Measurements from ENCODE around the gene C4A. TPM values are rescaled to one million over a fixed set of nuclear protein-coding genes. Genes with fewer than 3 reads are reported as not detected.
"Not testable (repeated sequence)": the region's sequence is repeated elsewhere in the genome, so short reads cannot be mapped to it uniquely, and the experiment has no call there.

C4A gene
- total RNA-seq, 2 experiments from 2014 or later, result 4.2 TPM

DNA sequence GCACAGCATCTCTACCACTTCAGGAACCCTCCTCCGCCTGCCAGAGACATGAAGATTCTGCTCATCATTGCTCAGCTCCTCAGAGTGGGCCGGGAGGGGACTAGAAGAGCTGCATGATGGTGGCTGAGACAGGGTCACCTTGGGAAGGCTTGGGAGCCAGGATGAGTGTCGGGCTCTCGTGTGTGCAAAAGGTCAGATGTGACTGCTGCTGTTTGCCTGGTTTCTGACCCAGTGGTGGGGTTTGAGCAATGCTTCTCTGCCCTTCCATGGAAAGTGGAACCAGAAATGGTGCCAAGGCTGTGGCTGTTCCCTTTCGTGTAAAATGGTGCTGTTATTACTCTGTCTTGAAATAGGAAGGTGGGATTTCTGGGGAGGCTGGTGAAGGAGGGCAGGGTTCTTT, 859 bp upstream of the C4A start:
- H3K9me3 ChIP-seq (ENCODE audit: control insufficient read depth in 1 of 2, insufficient read depth in 1 of 2, low read length in 2 of 2); H3K4me3 ChIP-seq (ENCODE audit: low read length); intact Hi-C loops (cut with DNase I, micrococcal nuclease); H3K9me3 Mint-ChIP-seq; H3K27ac Mint-ChIP-seq; H3K27ac ChIP-seq (ENCODE audit: low read depth in 1 of 2, low read length in 2 of 2); CTCF ChIA-PET; ATAC-seq (ENCODE audit: poor library complexity); DNase-seq; H3K36me3 Mint-ChIP-seq (ENCODE audit: low read depth); H3K36me3 ChIP-seq (ENCODE audit: insufficient read depth, low read length); H3K27me3 ChIP-seq (ENCODE audit: control insufficient read depth in 1 of 2, insufficient read depth in 2 of 2, low read length in 2 of 2); H3K4me3 Mint-ChIP-seq; H3K27me3 Mint-ChIP-seq; POLR2A ChIA-PET: not testable (repeated sequence)
- peaks cover 15% of the 10 kb centered on the region for H3K4me1 ChIP-seq (ENCODE audit: insufficient read depth, low read length)
- H3K4me1 Mint-ChIP-seq (ENCODE audit: low read depth), result peaks cover 17% of the 10 kb centered on the region

DNA sequence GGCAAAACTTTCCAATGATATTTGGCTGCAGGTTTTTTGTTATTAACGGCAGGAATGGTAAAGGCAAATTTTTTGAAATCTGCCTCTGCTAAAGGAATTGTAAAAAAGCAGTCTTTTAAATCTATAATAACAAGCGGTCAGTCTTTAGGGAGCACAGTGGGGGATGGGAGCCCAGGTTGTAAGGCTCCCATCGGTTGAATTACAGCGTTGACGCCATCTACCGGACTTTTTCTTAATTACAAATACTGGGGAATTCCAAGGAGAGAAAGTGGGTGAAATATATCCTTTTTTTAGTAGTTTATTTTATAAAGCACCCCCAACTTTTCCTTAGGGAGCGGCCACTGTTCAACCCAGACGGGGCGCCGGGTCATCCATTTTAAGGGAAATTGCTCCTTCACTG, 7.5 kb downstream of the C4A start:
- H3K36me3 ChIP-seq (ENCODE audit: insufficient read depth, low read length); POLR2A ChIA-PET; DNase-seq; H3K4me1 Mint-ChIP-seq (ENCODE audit: low read depth); H3K27me3 Mint-ChIP-seq; CTCF ChIA-PET; intact Hi-C loops (cut with DNase I, micrococcal nuclease); H3K4me3 ChIP-seq (ENCODE audit: low read length); H3K27ac ChIP-seq (ENCODE audit: low read depth in 1 of 2, low read length in 2 of 2); H3K9me3 ChIP-seq (ENCODE audit: control insufficient read depth in 1 of 2, insufficient read depth in 1 of 2, low read length in 2 of 2); H3K4me1 ChIP-seq (ENCODE audit: insufficient read depth, low read length); ATAC-seq (ENCODE audit: poor library complexity); H3K36me3 Mint-ChIP-seq (ENCODE audit: low read depth); H3K9me3 Mint-ChIP-seq; H3K27ac Mint-ChIP-seq; H3K27me3 ChIP-seq (ENCODE audit: control insufficient read depth in 1 of 2, insufficient read depth in 2 of 2, low read length in 2 of 2); H3K4me3 Mint-ChIP-seq: not testable (repeated sequence)

DNA sequence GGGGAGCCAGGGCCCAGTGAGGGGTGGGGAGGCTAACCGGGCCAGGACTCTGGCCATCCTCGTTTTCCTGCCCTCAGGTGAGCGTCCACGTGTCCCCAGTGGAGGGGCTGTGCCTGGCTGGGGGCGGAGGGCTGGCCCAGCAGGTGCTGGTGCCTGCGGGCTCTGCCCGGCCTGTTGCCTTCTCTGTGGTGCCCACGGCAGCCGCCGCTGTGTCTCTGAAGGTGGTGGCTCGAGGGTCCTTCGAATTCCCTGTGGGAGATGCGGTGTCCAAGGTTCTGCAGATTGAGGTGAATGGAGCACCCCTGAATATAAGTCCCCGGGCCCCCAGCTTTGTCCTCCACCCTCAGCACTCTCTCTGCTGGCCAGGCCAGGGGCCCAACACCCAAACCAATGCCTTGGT, 12.6 kb downstream of the C4A start:
- H3K27ac ChIP-seq (ENCODE audit: low read depth in 1 of 2, low read length in 2 of 2); H3K4me3 ChIP-seq (ENCODE audit: low read length); POLR2A ChIA-PET; H3K4me3 Mint-ChIP-seq; H3K27ac Mint-ChIP-seq; H3K9me3 Mint-ChIP-seq; ATAC-seq (ENCODE audit: poor library complexity); DNase-seq; CTCF ChIA-PET; H3K36me3 Mint-ChIP-seq (ENCODE audit: low read depth); H3K9me3 ChIP-seq (ENCODE audit: control insufficient read depth in 1 of 2, insufficient read depth in 1 of 2, low read length in 2 of 2); H3K4me1 ChIP-seq (ENCODE audit: insufficient read depth, low read length); H3K4me1 Mint-ChIP-seq (ENCODE audit: low read depth); intact Hi-C loops (cut with DNase I, micrococcal nuclease); H3K27me3 Mint-ChIP-seq; H3K27me3 ChIP-seq (ENCODE audit: control insufficient read depth in 1 of 2, insufficient read depth in 2 of 2, low read length in 2 of 2); H3K36me3 ChIP-seq (ENCODE audit: insufficient read depth, low read length): not testable (repeated sequence)

DNA sequence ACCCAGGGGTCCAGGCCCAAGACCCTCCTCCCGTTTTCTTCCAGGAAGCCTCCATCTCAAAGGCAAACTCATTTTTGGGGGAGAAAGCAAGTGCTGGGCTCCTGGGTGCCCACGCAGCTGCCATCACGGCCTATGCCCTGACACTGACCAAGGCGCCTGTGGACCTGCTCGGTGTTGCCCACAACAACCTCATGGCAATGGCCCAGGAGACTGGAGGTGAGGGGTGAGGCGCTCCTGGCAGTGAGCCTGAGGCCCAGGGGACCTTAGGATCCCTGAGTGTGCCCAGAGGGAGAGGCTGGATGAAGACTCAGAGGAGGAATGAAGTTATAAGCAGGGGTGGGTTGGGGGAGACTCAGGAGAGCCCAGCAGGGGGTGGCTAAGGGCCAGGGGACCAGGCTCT, 14.5 kb downstream of the C4A start:
- H3K27ac ChIP-seq (ENCODE audit: low read depth in 1 of 2, low read length in 2 of 2); H3K9me3 ChIP-seq (ENCODE audit: control insufficient read depth in 1 of 2, insufficient read depth in 1 of 2, low read length in 2 of 2); H3K27me3 ChIP-seq (ENCODE audit: control insufficient read depth in 1 of 2, insufficient read depth in 2 of 2, low read length in 2 of 2); H3K4me1 Mint-ChIP-seq (ENCODE audit: low read depth); H3K27ac Mint-ChIP-seq; ATAC-seq (ENCODE audit: poor library complexity); H3K36me3 Mint-ChIP-seq (ENCODE audit: low read depth); H3K4me3 Mint-ChIP-seq; H3K4me1 ChIP-seq (ENCODE audit: insufficient read depth, low read length); DNase-seq; H3K9me3 Mint-ChIP-seq; H3K27me3 Mint-ChIP-seq; H3K4me3 ChIP-seq (ENCODE audit: low read length); POLR2A ChIA-PET; H3K36me3 ChIP-seq (ENCODE audit: insufficient read depth, low read length); CTCF ChIA-PET; intact Hi-C loops (cut with DNase I, micrococcal nuclease): not testable (repeated sequence)

DNA sequence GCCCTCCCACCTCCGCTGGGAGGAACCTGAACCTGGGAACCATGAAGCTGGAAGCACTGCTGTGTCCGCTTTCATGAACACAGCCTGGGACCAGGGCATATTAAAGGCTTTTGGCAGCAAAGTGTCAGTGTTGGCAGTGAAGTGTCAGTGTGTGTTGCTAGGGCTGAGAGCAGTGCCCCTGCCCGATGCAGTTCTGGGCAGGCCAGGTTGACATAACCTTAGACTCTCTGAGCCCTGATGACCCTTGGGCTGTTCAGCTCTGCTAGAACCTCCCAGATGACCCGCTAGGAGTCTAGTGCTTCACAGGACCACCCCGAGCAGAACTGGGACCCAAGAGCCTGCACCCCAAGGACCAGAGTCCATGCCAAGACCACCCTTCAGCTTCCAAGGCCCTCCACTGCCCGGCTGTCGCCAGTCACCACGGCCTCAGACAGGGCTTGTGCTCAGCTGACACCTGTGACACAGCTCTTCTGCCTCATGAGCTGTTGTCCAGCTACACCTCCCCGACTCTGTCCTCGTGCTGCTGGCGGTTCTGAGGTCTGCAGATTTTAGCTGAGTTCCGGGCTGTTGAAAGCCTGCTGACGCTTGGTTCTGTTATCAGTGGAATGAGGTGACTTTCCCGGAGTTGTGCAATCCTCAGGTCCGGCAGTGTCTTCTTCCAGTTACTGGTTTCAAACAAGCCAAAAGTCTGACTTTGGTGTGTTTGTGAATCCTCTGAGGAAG, 20.9 kb downstream of the C4A start:
- intact Hi-C loops (cut with DNase I, micrococcal nuclease); H3K36me3 Mint-ChIP-seq (ENCODE audit: low read depth); CTCF ChIA-PET: not testable (repeated sequence)

DNA sequence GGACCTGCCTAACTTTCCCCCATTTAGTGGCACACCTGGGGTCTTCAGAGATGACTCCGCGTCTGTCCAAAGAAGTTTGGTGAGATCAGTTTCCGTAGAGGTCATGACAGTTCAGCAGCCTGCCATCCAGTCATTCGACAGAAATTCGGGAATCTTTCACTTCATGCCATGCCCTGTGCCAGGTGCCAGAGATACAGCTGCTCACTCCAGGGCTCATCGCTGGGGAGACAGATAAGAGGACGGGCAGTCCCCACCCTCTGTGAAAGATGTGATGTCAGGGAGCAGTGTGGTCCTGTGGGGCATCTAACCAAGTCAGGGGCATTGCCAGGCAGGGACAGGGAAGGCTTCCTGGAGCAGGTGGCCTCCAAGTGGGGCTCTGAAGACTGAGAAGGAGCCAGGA, 21.4 kb downstream of the C4A start:
- H3K9me3 Mint-ChIP-seq; POLR2A ChIA-PET; H3K27me3 Mint-ChIP-seq; intact Hi-C loops (cut with DNase I, micrococcal nuclease); H3K9me3 ChIP-seq (ENCODE audit: control insufficient read depth in 1 of 2, insufficient read depth in 1 of 2, low read length in 2 of 2); CTCF ChIA-PET; H3K36me3 ChIP-seq (ENCODE audit: insufficient read depth, low read length); ATAC-seq (ENCODE audit: poor library complexity); H3K27ac Mint-ChIP-seq; H3K4me1 Mint-ChIP-seq (ENCODE audit: low read depth); H3K4me3 ChIP-seq (ENCODE audit: low read length); H3K36me3 Mint-ChIP-seq (ENCODE audit: low read depth); H3K4me3 Mint-ChIP-seq; H3K27ac ChIP-seq (ENCODE audit: low read depth in 1 of 2, low read length in 2 of 2); H3K4me1 ChIP-seq (ENCODE audit: insufficient read depth, low read length); H3K27me3 ChIP-seq (ENCODE audit: control insufficient read depth in 1 of 2, insufficient read depth in 2 of 2, low read length in 2 of 2); DNase-seq: not testable (repeated sequence)

More for the DNA sequence above, 20.9 kb downstream of the C4A start:
- H3K4me3 Mint-ChIP-seq; H3K9me3 Mint-ChIP-seq; H3K27ac ChIP-seq (ENCODE audit: low read depth in 1 of 2, low read length in 2 of 2); H3K27ac Mint-ChIP-seq; POLR2A ChIA-PET; H3K36me3 ChIP-seq (ENCODE audit: insufficient read depth, low read length); ATAC-seq (ENCODE audit: poor library complexity); H3K4me1 Mint-ChIP-seq (ENCODE audit: low read depth); H3K27me3 ChIP-seq (ENCODE audit: control insufficient read depth in 1 of 2, insufficient read depth in 2 of 2, low read length in 2 of 2); H3K4me1 ChIP-seq (ENCODE audit: insufficient read depth, low read length); H3K9me3 ChIP-seq (ENCODE audit: control insufficient read depth in 1 of 2, insufficient read depth in 1 of 2, low read length in 2 of 2); H3K4me3 ChIP-seq (ENCODE audit: low read length); H3K27me3 Mint-ChIP-seq; DNase-seq: not testable (repeated sequence)

DNA sequence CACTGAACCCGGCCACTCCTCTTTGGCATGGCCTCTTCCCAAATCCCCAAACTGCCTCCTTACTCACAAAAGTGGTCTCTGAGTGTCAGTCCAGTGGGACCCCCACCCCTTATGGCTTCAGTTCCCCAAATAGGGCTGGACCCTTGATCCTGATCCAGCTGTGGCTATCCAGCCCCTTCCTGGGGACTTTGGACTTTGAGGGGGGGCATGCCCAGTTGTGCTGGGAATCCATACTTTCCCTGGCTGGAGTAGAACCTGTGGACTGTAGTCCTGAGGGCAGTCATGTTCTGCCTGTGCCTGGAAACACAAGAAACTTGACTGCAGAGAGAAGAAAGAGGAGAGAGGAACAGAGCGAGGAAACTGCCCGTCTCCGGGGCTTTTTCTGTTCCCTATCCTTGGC, 22.5 kb downstream of the C4A start:
- H3K27me3 ChIP-seq (ENCODE audit: control insufficient read depth in 1 of 2, insufficient read depth in 2 of 2, low read length in 2 of 2); H3K4me3 ChIP-seq (ENCODE audit: low read length); H3K36me3 Mint-ChIP-seq (ENCODE audit: low read depth); H3K4me1 ChIP-seq (ENCODE audit: insufficient read depth, low read length); DNase-seq; H3K4me1 Mint-ChIP-seq (ENCODE audit: low read depth); H3K9me3 ChIP-seq (ENCODE audit: control insufficient read depth in 1 of 2, insufficient read depth in 1 of 2, low read length in 2 of 2); CTCF ChIA-PET; POLR2A ChIA-PET; H3K9me3 Mint-ChIP-seq; H3K4me3 Mint-ChIP-seq; H3K36me3 ChIP-seq (ENCODE audit: insufficient read depth, low read length); ATAC-seq (ENCODE audit: poor library complexity); H3K27me3 Mint-ChIP-seq; H3K27ac ChIP-seq (ENCODE audit: low read depth in 1 of 2, low read length in 2 of 2); intact Hi-C loops (cut with DNase I, micrococcal nuclease): not testable (repeated sequence)
- H3K27ac Mint-ChIP-seq, result peak overlapping the region; percentile 74
